ENCODE data around the gene AHDC1.
A peak's percentile ranks its signal among the peaks of the same experiment; 100 is the strongest.

AHDC1 gene

DNA sequence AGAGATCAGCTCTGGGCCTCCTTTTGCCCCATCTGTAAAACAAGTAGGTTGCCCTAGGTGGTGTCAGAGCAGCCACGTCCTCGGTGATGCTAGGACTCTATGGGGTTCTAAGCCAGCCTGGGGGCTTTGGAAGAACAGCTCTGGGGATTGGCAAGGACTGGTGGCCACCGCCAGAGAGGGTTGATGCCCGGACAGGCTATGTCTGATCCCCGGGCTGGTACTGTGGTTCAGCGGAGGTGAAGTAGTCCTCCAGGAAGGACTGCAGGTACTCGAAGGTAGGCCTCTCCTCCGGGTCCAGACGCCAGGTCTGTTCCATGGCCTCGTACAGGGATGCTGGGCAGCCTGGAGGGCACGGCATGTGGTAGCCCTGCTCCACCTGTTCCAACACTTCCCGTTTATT is 8.8 kb upstream of the AHDC1 start:
- DNase-seq, result no peak

DNA sequence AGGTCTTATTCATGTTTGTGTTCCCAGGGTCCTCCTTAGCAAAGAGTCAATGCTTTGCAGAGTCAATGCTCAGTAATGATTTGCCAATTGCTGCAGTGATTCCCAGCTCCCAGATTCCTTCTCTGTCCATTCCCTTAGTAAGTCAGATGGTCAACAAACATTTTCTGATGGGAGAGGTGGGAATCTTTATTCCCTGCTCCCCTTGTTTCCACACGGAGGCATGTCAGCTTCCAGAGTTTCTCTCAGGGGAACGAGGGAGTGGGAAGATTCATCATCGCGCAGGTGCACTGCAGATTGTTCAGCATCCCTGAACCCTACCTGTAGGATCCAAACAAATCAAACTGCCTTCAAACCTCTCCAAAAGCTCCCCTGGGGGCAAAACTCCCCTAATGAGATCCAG is 7.5 kb upstream of the AHDC1 start:
- no peak for DNase-seq

DNA sequence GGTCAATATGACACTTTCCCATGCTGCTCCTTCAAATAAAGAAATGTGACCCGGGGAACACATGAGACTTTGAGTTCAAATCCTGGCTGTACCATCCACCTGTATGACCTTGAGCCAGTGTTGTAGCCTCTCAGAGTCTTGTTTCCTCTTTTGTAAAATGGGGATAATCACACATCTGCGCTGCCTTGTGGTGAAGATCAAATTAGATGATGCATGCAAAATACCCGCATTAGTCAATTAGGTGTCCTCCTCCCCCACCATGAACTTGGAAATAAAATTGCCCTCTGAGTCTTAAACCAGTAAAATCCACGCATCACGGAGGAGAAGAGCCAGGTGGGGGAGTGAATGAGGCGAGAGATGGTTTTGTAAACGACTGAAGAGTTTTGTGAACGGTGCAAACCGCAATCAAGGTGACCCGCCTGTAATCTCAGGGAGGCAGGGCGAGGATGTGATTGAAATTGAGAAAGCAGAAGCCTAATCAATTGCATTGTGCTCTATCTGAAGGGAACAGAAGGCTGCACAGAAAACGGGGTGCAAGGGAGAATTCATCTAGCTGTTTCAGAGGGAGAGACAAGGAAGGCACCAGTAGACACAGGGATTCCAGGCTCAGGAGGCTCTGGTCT is 5.8 kb upstream of the AHDC1 start:
- no peak for DNase-seq

DNA sequence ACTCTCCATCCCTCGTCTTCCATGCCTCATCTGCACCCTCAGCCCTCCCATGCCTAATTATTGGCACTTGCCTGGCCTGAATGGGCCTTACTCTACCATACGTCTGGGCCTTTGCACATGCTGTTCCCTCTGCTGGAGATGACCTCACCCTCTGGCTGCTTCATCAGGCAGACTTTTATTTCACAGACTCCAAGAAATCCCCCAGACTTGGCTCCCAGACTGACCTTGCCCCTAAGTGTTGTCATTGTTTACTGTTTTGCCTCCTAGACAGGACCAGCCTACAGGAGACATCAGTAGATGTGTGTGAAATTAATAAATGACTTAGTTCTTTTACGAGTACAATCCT is 5.2 kb upstream of the AHDC1 start:
- no peak for DNase-seq

DNA sequence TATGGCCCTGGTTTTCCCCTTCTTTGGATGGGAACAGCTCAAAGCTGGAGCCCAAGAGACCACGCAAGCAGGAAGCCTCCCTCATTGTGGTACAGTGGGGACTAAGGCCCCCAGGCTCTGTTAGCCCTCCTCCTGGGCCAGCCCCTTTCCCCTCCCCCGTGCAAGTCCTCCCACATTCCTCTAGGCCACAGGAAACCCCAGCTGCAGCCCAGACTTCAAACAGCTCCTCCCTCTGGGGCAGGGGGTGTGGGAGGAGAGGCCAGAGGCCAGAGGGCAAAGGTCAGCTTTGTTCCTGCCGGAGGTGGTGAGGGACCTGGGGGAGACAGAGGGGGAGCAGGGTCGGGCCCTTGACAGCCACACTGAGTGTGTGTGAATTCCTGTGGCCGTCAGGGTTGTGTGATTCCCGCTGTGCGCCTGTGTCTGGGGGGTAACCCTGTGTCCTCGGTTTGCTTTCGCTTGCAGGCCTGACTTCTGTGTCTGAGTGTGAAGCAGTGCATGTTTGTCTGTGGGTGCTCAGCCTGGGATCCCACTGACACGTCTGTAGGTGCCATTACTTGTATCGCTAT is 3.4 kb upstream of the AHDC1 start:
- DNase-seq, result no peak

DNA sequence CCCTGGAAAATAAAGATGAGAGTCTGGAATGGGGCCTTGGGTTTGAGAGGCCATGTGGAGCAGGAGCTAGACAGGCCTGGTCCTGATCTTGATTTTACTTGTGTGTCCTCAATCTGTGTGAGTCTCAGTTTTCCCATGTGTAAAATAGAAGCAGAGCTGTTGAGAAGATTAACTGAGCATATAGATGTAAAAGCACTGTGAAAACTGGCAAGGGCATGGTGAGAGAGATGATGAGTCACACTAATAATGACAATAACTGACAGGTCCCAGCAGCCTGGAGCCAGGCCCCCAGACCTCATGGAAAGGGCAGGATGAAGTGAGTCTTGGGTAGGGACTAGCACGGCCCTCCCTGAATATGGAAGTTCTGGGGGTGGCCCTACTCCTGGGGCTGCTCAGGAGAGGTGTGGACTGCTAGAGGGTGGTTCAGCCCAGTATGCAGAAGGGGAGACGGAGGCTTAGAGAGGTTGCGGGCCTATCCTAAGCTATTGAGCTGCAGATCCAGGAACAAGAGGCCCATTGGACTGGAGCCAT is 2.8 kb upstream of the AHDC1 start:
- DNase-seq, result no peak

DNA sequence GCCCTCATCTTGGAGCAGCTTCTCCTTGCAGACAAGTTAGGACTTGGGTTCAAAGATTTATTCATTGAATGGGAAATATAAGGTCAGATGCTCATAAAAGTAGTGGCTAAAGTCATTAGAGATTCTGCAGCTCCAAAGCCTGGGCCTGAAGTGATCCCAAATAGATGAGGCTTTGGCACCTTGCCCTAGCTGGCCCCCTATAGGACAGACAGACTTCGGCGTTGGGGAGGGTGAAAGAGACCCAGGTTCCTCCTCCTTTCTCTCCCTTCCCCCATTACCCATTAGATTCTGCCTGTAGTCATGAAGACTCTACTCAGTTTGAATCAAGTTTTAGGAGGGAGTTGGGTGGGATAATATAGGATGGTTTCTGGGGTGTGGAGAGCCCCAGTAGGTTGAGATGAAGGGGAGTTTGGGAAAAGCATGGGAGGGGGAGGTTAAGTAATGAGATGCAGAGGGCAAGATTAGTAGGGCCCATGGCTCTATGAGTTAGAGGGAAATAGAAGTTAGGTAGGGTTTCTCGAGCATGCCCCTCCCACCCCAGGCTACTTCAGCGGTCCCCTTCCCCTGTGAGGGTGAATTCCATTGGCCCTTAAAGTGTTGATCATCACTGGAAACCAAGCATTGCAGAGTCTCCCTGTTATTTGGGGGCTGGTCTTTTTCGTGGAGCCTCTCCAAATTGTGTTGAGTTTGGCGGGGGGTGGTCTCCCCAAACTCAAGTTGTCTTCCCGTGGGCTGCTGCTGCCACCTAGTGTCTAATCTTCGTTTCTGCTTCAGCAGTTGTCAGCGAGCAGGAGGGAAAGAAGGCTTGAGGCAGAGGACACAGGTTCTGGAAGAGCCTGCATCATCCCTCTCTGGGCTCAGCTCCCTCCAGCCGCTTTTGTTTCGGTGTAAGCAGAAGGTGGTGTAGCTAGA is 2.1 kb upstream of the AHDC1 start:
- DNase-seq, result peak; percentile 46

DNA sequence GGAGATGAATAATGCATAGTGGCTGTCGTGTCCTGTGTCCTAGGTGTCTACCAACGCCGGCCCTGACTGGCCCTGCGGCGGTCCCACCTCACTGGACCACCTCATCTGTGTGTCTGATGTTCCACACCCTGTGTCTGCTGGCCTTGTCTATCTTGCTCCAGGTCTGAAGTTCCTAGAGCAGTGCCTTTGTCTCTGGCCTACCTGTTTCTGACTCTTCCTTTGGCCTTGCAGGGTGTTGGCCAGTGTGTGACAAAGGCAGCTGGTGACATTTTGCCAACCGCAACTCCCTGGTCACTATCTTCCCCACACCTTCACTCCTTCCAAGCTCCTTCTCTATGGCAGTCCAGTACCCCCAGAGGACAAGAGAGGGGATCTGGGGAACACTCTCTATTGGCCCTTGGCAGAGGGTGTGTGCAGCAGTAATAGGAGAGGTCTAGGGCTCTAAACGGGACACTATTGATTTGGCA is 1.4 kb upstream of the AHDC1 start:
- DNase-seq, result no peak

DNA sequence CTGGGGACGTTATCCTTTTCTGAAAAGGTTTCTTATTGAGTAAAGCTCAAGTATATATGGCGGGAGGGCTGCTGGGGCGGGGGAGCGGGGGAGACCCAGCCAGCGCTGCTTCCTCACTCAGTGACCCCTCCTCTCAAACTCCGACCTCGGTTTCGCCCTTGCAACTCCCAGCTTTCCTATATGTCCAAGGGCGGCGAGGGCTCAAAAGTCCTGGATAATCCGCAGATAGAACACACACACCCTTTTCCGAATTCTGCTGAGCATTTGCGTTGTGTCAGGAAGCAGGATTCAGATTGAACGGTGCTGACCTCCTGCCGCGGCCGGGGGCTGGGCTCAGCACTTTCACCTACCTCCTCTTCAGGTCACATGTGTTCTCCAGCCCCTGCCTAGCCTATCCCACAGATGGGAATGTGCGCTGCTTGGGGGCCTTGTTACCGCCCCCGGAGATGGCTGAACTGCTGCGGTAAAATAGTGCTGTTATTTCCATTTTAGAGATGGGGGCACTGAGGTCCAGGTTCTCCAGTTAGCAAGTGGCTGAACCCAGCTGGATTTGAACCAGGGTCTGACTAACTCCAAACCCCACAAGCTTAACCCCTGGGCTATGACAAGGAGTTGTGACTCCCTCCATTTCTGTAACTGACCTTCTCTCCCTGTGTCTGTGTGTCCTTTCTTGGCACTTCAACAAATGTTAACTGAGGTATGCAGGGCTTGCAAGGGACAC is 795 bp upstream of the AHDC1 start:
- no peak for DNase-seq

DNA sequence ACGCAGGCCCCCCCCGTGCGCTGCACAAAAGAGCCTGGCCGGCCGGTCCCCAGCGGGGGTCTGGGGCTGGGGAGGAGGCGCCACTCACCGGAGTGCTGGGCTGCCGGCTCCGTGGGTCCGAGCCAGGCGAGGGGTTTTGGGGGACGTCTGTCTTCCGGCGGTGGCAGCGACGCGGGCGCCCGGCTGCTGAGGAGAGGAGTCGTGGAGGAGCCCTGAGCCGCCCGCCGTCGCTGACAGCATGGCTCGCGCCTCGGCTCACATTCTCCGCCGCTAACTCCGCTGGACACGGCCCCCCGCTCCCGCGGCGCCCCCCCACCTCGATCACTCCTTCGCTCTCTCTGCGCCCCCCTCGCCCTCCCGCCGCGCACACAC is 649 bp downstream of the AHDC1 start:
- DNase-seq, result no peak

DNA sequence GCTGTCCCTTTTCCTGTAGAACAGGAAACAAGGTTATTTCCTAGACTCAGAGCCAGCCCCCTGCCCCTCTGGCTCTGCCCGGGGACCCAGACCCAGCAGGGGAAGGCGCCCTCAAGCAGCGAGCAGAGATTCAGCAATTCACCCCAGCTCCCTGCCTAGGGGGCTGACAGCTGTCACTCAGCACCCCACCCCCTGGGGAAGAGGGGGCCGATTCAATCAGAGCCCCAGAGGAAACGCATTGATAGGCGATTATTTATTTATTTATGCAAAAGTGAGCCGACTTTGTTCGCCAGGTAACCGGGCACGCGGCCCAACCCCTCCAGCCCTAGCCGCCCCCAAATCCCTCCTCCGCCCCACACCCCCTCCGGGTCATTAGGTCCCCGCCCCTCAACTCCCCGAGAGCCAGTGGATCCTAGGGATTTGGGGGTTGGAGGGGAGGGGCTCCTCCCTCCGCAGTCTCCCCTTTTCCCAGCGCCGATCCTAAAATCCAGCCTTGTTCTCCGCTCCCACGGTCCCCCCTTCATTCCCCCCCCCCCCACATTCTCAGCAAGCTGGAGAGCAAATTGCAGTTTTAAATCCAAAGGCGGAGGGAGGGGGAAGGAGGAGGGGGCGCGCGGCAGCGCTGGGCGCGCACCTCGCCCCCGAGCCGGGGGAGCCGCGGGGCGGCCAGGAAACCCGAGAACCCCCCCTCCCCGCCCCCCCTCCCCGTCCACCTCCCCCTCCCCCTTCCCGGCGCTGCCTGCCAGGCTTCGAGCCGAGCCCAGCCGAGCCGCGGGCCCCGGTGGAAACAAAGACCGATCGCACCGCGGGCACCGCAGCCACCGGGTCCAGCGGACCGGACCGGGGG is 1.3 kb downstream of the AHDC1 start:
- DNase-seq, result peak; percentile 28

DNA sequence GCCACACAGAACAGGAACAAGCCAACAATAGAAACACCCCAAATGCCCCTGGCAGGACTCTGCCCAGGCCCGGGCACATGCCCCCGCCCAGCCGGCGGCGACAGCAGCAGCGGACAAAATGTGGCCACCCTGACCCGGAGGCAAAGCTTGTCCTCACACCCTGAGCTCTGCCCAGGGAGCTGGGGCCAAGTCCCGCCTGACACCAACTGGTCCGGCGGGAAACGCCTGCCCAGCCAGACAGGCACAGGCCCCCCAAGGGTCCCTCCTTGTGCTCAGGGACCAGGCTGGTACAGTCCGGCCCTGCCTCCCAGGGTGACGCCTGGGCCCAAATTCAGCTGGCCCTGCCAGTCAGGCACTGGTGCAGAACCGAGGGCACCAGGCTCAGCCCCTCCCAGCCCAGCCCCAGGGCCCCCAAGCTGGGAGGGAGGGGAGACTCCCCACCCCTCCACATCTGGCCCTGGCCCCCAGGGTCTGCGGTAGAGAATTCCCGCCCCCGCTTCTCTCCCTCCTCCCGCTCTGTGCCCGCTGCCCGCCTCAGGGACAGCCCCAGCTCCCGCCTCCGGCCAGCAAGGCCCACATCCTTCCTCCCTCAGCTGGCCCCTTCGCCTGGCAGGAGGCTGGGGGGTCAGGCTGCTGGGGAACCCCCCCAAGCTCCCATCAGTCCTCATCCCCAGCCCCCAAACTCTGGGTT is 2.0 kb downstream of the AHDC1 start:
- no peak for DNase-seq

DNA sequence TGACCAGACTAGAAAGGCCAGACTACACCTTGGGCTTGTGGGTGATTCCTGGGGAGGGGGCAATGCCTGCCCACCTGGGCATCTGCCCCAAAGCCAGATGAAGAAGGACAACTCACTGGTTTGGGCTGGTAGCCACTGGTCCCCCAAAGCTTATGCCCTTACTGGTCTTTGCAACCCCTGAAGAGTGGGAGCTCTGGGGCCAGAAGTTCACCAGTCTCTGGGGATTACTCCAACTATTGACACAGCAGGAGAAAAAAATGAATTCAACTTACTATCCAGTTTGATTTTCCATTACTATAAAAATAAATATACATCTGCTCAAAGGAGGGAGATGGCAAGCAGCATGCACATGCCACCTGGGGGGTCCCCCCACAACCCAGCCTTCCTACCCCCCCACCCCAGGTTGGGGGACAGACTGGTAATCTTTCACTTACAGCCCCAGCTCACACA is 2.6 kb downstream of the AHDC1 start:
- no peak for DNase-seq

DNA sequence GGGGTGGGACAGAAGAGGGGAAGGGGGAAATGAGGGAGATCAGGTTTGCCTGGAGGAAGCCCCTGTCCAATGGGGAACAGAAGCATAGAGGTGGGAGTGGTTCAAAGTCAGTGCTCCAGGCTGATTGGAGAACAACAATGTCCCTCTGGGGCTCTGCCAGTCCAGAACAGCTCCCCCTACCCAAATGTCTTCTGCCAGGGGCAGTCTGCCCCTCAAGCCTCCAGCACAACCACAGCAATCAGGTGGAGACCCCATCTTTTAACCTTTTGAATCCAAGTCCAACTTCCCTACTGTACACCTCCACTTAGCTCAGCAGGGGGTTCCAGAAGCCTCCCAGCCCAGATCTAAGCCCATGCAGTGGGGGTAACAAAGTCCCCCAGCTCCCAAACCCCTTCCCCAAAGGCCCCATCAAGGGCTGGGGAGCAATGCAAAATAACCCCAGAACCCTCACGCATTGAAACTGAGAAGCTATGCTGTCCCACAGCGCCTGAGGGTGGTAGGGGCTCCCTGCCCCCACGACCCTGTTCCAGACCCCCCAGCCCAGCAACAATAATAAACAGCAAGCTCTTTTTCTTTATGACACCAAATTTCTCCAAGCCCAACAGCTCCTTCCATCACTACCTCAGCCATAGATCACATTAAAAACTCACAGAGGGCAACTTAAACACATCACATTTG is 3.3 kb downstream of the AHDC1 start:
- peak; percentile 62 for DNase-seq

DNA sequence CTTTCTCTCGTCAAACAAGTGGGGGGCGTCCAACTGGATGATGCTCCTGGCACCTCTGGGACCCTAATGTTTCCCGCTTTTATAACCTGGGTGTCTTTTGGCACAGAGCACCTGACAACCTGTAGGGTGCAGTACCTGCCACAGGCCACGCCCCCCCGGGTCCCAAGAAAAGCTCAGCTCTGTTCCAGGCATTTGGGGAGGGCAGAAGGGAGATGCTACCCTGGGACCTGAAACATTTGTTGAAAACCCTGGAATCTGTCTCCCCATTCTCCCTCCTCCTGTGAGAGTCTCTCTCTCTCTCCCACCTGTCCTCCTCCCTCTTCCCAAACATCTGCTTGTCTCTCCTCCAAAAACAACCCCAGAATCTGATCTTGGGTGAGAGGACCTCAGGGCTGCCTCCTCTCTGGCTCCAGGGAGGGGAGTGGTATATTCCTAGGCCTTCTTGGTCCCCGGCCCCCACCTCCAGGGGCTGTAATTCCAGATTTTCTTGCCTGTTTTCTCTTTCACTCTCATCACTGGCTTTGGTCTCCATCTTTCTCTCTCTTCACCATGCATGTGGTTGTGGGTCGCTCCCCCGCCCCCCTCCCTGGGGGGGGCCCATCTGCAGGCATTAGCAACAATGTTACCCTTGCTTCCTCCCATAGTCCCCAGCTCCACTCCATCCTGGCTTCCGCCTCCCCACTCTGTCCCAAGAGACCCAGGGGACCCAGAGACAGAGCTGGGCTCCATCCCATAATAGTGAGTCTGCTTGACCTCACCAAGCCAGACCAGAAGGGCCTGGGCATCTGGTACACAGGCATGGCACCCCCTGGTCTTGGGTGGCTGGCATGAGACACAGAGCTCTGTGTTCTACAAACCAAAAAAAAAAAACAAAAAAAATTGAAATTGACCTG is 4.1 kb downstream of the AHDC1 start:
- DNase-seq, result peak; percentile 55

DNA sequence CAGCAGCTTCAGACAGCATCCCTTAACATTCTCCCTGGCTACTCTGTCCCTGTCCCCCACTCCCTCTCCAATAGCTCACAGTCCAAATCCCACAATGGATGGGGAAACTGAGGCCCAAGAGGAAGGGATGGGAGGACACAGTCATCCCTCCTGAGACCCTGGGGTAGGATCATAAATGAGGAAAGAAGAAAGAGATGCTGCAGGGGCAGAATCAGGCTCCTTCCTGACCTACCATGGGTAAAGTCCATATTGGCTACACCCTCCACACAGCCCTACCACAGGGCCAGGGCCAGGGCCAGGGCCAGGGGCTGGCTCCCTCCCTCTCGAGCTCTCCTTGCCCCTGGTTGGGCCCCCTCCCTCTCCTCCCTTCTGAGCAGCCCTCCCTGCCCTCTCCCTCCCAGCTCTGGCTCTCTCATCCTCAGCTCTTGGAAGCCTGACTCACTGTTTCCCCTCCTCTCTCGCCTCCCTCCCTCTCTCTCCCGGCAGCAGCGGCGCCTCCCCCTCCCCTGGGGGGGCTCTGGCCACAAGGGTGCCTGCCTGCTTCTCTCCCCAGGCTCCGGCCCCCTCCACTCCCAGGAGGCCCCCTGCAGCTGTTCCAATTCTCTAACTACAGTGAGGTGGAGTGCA is 4.9 kb downstream of the AHDC1 start:
- peak; percentile 75 for DNase-seq

DNA sequence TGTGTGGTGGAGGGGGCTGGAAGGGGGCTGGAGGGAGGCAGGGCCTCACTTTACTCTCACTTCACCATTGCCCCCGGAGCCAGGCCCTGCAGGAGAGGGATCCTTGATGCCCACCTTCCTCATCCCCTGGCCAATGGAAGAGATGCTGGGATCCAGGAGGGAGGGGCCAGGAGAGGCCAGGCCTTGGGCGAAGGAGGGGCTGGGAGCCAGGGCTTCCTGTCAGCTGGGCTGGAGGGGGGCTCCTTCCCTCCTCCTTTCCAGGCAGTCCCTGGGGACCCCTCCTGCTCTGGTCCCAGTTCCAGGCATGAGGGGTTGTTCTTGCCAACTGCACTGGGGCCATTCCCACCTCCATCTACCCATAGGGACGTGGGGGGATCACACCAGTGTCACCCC is 5.7 kb downstream of the AHDC1 start:
- DNase-seq, result peak; percentile 52

DNA sequence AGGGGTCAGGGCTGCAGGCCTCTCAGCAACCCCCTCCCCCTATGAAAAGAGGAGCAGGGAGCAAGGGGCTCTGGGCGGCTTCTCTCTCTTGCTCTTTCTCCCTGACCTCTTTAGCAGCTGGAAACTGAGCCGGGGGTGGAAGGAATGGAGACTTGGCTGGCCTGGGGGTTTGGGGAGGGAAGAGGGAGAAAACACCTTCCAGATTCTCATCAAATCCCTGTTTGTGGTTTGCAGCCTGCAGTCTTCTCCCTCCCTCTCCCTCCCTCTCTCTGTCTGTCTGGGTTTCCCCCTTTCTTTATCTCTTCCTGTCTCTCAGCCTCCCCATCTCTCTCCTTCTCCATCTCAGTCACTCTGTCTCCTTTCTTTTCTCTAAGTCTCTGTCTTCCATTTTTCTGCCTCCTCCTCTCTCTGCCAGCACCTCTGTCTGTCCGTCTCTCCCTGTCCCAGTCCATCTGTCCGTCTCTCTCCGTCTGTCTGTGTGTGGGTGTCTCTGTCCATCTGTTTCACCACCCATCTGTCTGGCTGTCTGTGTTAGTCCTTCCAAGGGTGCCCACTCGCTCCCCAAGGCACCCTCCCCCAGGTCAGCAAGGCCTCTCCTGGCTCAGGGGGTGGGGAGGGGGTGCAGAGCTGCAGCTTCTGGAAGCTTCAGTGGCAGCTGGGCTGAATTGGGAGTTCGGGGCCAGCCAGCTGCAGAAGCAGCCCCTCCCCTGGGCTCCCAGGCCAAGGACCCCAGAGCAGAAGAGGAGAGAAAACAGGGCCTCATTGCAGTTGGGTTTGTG is 6.2 kb downstream of the AHDC1 start:
- no peak for DNase-seq

DNA sequence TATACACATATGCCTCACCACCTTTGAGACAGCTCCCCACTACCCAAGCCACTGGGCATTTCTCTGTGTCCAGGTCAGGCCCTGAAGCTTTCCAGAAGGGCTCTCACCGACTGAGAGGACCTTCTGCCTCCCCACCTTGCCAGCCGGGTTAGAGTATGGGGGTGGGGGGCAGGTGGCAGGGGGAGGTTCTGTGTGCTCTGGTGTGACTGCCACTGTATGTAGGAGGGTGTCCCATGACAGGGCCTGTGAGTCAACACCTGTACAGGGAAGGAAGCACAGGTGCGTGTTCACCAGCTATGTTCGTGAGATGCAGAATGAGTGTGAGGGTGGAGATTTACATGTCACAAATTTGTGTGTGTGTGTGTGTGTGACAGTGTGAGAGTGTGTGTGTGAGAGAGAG is 7.0 kb downstream of the AHDC1 start:
- no peak for DNase-seq
